K562 (cell line): ENCODE measurements around the gene PTBP3. TPM values are rescaled to one million over a fixed set of nuclear protein-coding genes. Genes with fewer than 3 reads are reported as not detected.

Experiments used
- CHD7 ChIP-seq: fragments of 200-600 bp; sonication (generic); IDR thresholded peaks from one replicate; pipeline ENCODE4 v1.6.1; 2012; ENCODE audit warnings: mild to moderate bottlenecking, low read depth, low read length, inconsistent platforms
- HDAC6 ChIP-seq: IDR thresholded peaks from 2 replicates; pipeline ENCODE4 v1.6.1; 2012; ENCODE audit warnings: low read depth, mild to moderate bottlenecking, control low read depth, inconsistent platforms, low read length, moderate library complexity
- KDM4B ChIP-seq, 2 experiments: fragments of 450-650 bp in 1 of 2; sonication (generic) in 1 of 2; IDR thresholded peaks; 2 replicates each; pipeline ENCODE4 v1.6.1; 2016 to 2017; ENCODE audit warnings: borderline replicate concordance in 2 of 2, antibody characterized with exemption in 1 of 2, low read depth in 1 of 2, mild to moderate bottlenecking in 1 of 2
- KLF13 ChIP-seq: fragments of 450-650 bp; IDR thresholded peaks from 2 replicates; pipeline ENCODE4 v1.6.1; 2016; ENCODE audit warnings: missing genetic modification characterization, low read depth, mild to moderate bottlenecking, missing compliant biosample characterization, moderate library complexity, borderline replicate concordance
- MTA3 ChIP-seq: fragments of 450-650 bp; formaldehyde crosslinking; IDR thresholded peaks from 2 replicates; pipeline ENCODE4 v1.6.1; 2017; ENCODE audit warnings: mild to moderate bottlenecking, borderline replicate concordance
- NR2C2 ChIP-seq, 2 experiments: fragments of 200-800 bp in 1 of 2; sonication (Bioruptor generic) in 1 of 2; sonication (generic) in 1 of 2; formaldehyde crosslinking in 1 of 2; IDR thresholded peaks; 2 replicates each; pipeline versions ENCODE4 v1.6.1 to v1.8.0; 2016 to 2022; ENCODE audit warnings: mild to moderate bottlenecking in 1 of 2, missing compliant biosample characterization in 1 of 2, missing genetic modification characterization in 1 of 2, missing genetic modification reagents in 1 of 2
- POLR3G ChIP-seq: IDR thresholded peaks from 2 replicates; pipeline ENCODE4 v1.6.1; 2011; ENCODE audit not compliant: insufficient read length, insufficient replicate concordance; ENCODE audit errors: extremely low read depth
- PTBP1 ChIP-seq: fragments of 200-400 bp; formaldehyde crosslinking; IDR thresholded peaks from 2 replicates; pipeline ENCODE4 v1.6.1; 2017; ENCODE audit warnings: low read depth, low read length
- RCOR1 ChIP-seq, 2 experiments: IDR thresholded peaks; 2 replicates each; pipeline ENCODE4 v1.6.1; 2012; ENCODE audit warnings: low read depth in 2 of 2, low read length in 2 of 2, borderline replicate concordance in 1 of 2, improper control_type of control experiment in 1 of 2
- SOX6 ChIP-seq: fragments of 450-650 bp; IDR thresholded peaks from 2 replicates; pipeline ENCODE4 v1.6.1; 2014; ENCODE audit warnings: mild to moderate bottlenecking
- TCF7 ChIP-seq: sonication (generic); IDR thresholded peaks from 2 replicates; pipeline ENCODE4 v1.6.1; 2016; ENCODE audit warnings: antibody characterized with exemption, borderline replicate concordance
- polyA plus RNA-seq, 8 experiments: library from polyadenylated mRNA; depleted of rRNA in 4 of 8; stranded (reverse) in 5 of 8; unstranded in 3 of 8; fragments of >200 nt; fragmentation: Nextera tagmentation in 2 of 8; fragmentation: Illumina TruSeq in 1 of 8; extraction: Ambion mirVana in 2 of 8; extraction: Trizol in 1 of 8; gene quantifications; 2 replicates each; pipeline versions ENCODE4 v1.2.1 to v1.2.3, GENCODE V29; 2011 to 2014; ENCODE audit warnings: inconsistent platforms in 1 of 8, missing spikeins in 1 of 8
- total RNA-seq, 7 experiments: library from RNA; depleted of rRNA in 6 of 7; stranded (reverse); fragments of >200 nt in 6 of 7; fragmentation: Illumina TruSeq in 2 of 7; extraction: Trizol in 2 of 7; gene quantifications; 2 replicates each; pipeline versions ENCODE4 v1.2.1 to v1.2.3, GENCODE V29; 2011 to 2021; ENCODE audit warnings: low replicate concordance in 1 of 7
- TF ChIP-seq, protein P1 (sequence below): sonication (generic); formaldehyde crosslinking; IDR thresholded peaks from 2 replicates; pipeline ENCODE4 v1.4.0; 2020; ENCODE audit warnings: mild to moderate bottlenecking, missing genetic modification reagents
- TF ChIP-seq, protein P2 (sequence below): conservative IDR thresholded peaks from 2 replicates; pipeline ENCODE4 v1.6.1; 2011; ENCODE audit warnings: low read depth, mild to moderate bottlenecking, low read length; ENCODE audit not compliant: control insufficient read depth

PTBP3 gene
- total and polyA plus RNA-seq, 9 of the 15 experiments (the other 6 are each of a cell fraction or from before 2014, with no cell fraction given): 22.4 to 132 (median 68.0) TPM

- TF ChIP-seq CHD7 (no peak), POLR3G (no peak), RCOR1 (IDR thresholded peaks at IDR 0.05; ENCODE audit: borderline replicate concordance in 1 of 2, low read depth in 2 of 2, low read length in 2 of 2) (no peak), TCF7 (no peak), SOX6 (peak; percentile 96), KLF13 (tag) (no peak), MTA3 (peak; percentile 32; the same call in 1 of the 2 replicates), NR2C2 (CRISPR knock-in tag; IDR thresholded peaks at IDR 0.05) (no peak), NR2C2 (tag; IDR thresholded peaks at IDR 0.05) (0 out of 2 replicates have a peak, but pooled peaks have one; percentile 27), PTBP1 (no peak), KDM4B (IDR thresholded peaks at IDR 0.05; ENCODE audit: borderline replicate concordance in 2 of 2, low read depth in 1 of 2) (no peak), HDAC6 (no peak)
- TF ChIP-seq, protein P1, sequence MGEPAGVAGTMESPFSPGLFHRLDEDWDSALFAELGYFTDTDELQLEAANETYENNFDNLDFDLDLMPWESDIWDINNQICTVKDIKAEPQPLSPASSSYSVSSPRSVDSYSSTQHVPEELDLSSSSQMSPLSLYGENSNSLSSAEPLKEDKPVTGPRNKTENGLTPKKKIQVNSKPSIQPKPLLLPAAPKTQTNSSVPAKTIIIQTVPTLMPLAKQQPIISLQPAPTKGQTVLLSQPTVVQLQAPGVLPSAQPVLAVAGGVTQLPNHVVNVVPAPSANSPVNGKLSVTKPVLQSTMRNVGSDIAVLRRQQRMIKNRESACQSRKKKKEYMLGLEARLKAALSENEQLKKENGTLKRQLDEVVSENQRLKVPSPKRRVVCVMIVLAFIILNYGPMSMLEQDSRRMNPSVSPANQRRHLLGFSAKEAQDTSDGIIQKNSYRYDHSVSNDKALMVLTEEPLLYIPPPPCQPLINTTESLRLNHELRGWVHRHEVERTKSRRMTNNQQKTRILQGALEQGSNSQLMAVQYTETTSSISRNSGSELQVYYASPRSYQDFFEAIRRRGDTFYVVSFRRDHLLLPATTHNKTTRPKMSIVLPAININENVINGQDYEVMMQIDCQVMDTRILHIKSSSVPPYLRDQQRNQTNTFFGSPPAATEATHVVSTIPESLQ (CRISPR knock-in tag): no peak
- TF ChIP-seq, protein P2, sequence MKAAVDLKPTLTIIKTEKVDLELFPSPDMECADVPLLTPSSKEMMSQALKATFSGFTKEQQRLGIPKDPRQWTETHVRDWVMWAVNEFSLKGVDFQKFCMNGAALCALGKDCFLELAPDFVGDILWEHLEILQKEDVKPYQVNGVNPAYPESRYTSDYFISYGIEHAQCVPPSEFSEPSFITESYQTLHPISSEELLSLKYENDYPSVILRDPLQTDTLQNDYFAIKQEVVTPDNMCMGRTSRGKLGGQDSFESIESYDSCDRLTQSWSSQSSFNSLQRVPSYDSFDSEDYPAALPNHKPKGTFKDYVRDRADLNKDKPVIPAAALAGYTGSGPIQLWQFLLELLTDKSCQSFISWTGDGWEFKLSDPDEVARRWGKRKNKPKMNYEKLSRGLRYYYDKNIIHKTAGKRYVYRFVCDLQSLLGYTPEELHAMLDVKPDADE: no peak
These were observed 43.7 kb upstream of the PTBP3 start (continued) for GRCh38 chr9:112377087-112377486.
